Fibroblast of lung (primary cell): ENCODE measurements around the gene ATP2A1.

Source experiments
- CTCF ChIP-seq, 2 donors: IDR thresholded peaks in 1 of 2; conservative IDR thresholded peaks in 1 of 2; 1 replicate in 1 of 2; 2 replicates in 1 of 2; pipeline ENCODE4 v1.5.1; 2011 to 2012; ENCODE audit warnings: low read length in 2 of 2, control low read depth in 1 of 2, inconsistent platforms in 1 of 2, low read depth in 1 of 2, mild to moderate bottlenecking in 1 of 2
- EZH2 ChIP-seq: IDR thresholded peaks from 2 replicates; pipeline ENCODE4 v1.5.1; 2012; ENCODE audit warnings: low read length, control low read depth, mild to moderate bottlenecking; ENCODE audit errors: missing control alignments

- TF ChIP-seq EZH2 (no peak), CTCF (conservative IDR thresholded peaks at IDR 0.05 in 1 of 2, IDR thresholded peaks at IDR 0.05 in 1 of 2; ENCODE audit: low read depth in 1 of 2, low read length in 2 of 2) (no peak)
Observed at GRCh38 chr16:28839899-28840298, 38.4 kb upstream of the ATP2A1 start.
